HCT116 (cell line): ENCODE measurements around the gene SLC30A4. TPM values are rescaled to one million over a fixed set of nuclear protein-coding genes. Genes with fewer than 3 reads are reported as not detected.

ENCODE experiments used
- ATAC-seq: fragments of 200-7000 bp; cut with Tn5 transposase; 2 replicates; pipeline ENCODE4 v1.9.1; 2020; ENCODE audit warnings: mild to moderate bottlenecking, moderate library complexity
- BruUV-seq: library from RNA; stranded (reverse); fragments of 400-500 nt; replicated peaks from 2 replicates; lab custom pipeline; 2021; lab: Mats Ljungman, UMichigan
- CTCF ChIA-PET: fragments of 300-600 bp; sonication (Branson Sonifier 250); formaldehyde crosslinking; loops from one replicate; lab custom pipeline; 2021; ENCODE audit warnings: antibody characterized with exemption; lab: Charles Lee
- POLR2A ChIA-PET: fragments of 300-600, 350-600 bp; sonication (Branson Sonifier 250); formaldehyde crosslinking; loops from one replicate; lab custom pipeline; 2021; ENCODE audit warnings: antibody characterized with exemption; lab: Charles Lee
- RAD21 ChIA-PET, 2 experiments: fragments of 300-600 bp; sonication (Branson Sonifier 250); formaldehyde crosslinking; loops; one replicate each; lab custom pipeline; 2023; ENCODE audit warnings: low total read pairs in 2 of 2; ENCODE audit not compliant: uncharacterized antibody in 2 of 2, unreplicated experiment in 2 of 2, low non-redundant PET in 1 of 2; lab: Charles Lee
- DNase-seq: peaks from one replicate; pipeline ENCODE4 v3.0.0-alpha.2; 2010; ENCODE audit warnings: low read depth, low spot score
- H2AFZ ChIP-seq: fragments of 200-600 bp; shearing (Covaris generic), sonication (generic); 2 replicates; pipeline ENCODE4 v1.6.1; 2017; ENCODE audit warnings: low read depth, mixed run types, mixed read lengths, antibody characterized with exemption, low read length; ENCODE audit not compliant: poor library complexity, severe bottlenecking
- H3K27ac ChIP-seq: 2 replicates; pipeline ENCODE4 v1.5.1; 2012; ENCODE audit warnings: low read depth, low read length
- H3K27me3 ChIP-seq: fragments of 200-600 bp; sonication (generic); 2 replicates; pipeline ENCODE4 v1.6.1; 2016; ENCODE audit warnings: mixed run types, low read length, mixed read lengths; ENCODE audit not compliant: insufficient read depth
- H3K36me3 ChIP-seq, 2 experiments: fragments of 200-500 bp in 1 of 2; fragments of 200-600 bp in 1 of 2; sonication (Bioruptor generic) in 1 of 2; sonication (generic) in 1 of 2; 2 replicates each; pipeline versions ENCODE4 v1.5.1 to v1.6.1; 2014 to 2016; ENCODE audit warnings: low read length in 2 of 2, inconsistent platforms in 1 of 2, mixed read lengths in 1 of 2, mixed run types in 1 of 2; ENCODE audit not compliant: insufficient read depth in 2 of 2, control insufficient read depth in 1 of 2
- H3K4me1 ChIP-seq, 2 experiments: fragments of 200-600 bp in 1 of 2; sonication (generic) in 1 of 2; 2 replicates each; pipeline versions ENCODE4 v1.5.1 to v1.6.1; 2012 to 2017; ENCODE audit warnings: low read length in 2 of 2, inconsistent platforms in 1 of 2, mild to moderate bottlenecking in 1 of 2, mixed read lengths in 1 of 2, mixed run types in 1 of 2, moderate library complexity in 1 of 2; ENCODE audit not compliant: insufficient read depth in 2 of 2, control insufficient read depth in 1 of 2
- H3K4me2 ChIP-seq: fragments of 200-600 bp; sonication (generic); 2 replicates; pipeline ENCODE4 v1.6.1; 2017; ENCODE audit warnings: mixed run types, low read length, mixed read lengths
- H3K4me3 ChIP-seq, 2 experiments: fragments of 200-600 bp in 1 of 2; sonication (generic) in 1 of 2; replicated peaks in 1 of 2; 2 replicates each; pipeline ENCODE4 v1.5.1; 2011 to 2016; ENCODE audit warnings: low read length in 2 of 2, control low read depth in 1 of 2, low read depth in 1 of 2, mild to moderate bottlenecking in 1 of 2, mixed read lengths in 1 of 2, mixed run types in 1 of 2
- H3K79me2 ChIP-seq: fragments of 200-600 bp; sonication (generic); 2 replicates; pipeline ENCODE4 v1.6.1; 2017; ENCODE audit warnings: mild to moderate bottlenecking, mixed run types, low read length, moderate library complexity, mixed read lengths; ENCODE audit not compliant: insufficient read depth
- H3K9ac ChIP-seq: fragments of 200-600 bp; sonication (generic); 2 replicates; pipeline ENCODE4 v1.6.1; 2016; ENCODE audit warnings: low read length, mixed read lengths
- H3K9me2 ChIP-seq: fragments of 200-600 bp; sonication (generic), shearing (Covaris generic); 2 replicates; pipeline ENCODE4 v1.6.1; 2017; ENCODE audit warnings: mixed run types, mild to moderate bottlenecking, moderate library complexity; ENCODE audit not compliant: insufficient read depth
- H3K9me3 ChIP-seq, 2 experiments: fragments of 200-500 bp in 1 of 2; fragments of 200-600 bp in 1 of 2; sonication (Bioruptor generic) in 1 of 2; sonication (generic) in 1 of 2; 2 replicates each; pipeline ENCODE4 v1.6.1; 2014 to 2017; ENCODE audit warnings: low read length in 2 of 2, mixed read lengths in 2 of 2, inconsistent platforms in 1 of 2, low read depth in 1 of 2, mild to moderate bottlenecking in 1 of 2, mixed run types in 1 of 2, moderate library complexity in 1 of 2; ENCODE audit not compliant: control insufficient read depth in 1 of 2, insufficient read depth in 1 of 2
- H4K20me1 ChIP-seq: fragments of 200-600 bp; sonication (generic), shearing (Covaris generic); 2 replicates; pipeline ENCODE4 v1.6.1; 2017; ENCODE audit warnings: mixed run types, mild to moderate bottlenecking, moderate library complexity; ENCODE audit not compliant: insufficient read depth
- CBX3 ChIP-seq: IDR thresholded peaks from 2 replicates; pipeline ENCODE4 v1.6.1; 2012; ENCODE audit warnings: low read depth
- ELF1 ChIP-seq: IDR thresholded peaks from 2 replicates; pipeline ENCODE4 v1.6.1; 2012; ENCODE audit warnings: low read depth, borderline replicate concordance
- EZH2 ChIP-seq: fragments of 200-600 bp; sonication (generic); IDR thresholded peaks from 2 replicates; pipeline ENCODE4 v1.6.1; 2017; ENCODE audit warnings: antibody characterized with exemption, mixed run types
- POLR2A ChIP-seq: IDR thresholded peaks from 2 replicates; pipeline ENCODE4 v1.7.0; 2011; ENCODE audit warnings: borderline replicate concordance; ENCODE audit not compliant: insufficient read depth, insufficient read length; ENCODE audit errors: extremely low read depth
- POLR2AphosphoS5 ChIP-seq: IDR thresholded peaks from 2 replicates; pipeline ENCODE4 v1.6.1; 2011; ENCODE audit warnings: mild to moderate bottlenecking, low read depth, low read length, moderate library complexity
- SP1 ChIP-seq: IDR thresholded peaks from 2 replicates; pipeline ENCODE4 v1.6.1; 2012; ENCODE audit warnings: low read depth
- SRF ChIP-seq: IDR thresholded peaks from 2 replicates; pipeline ENCODE4 v1.6.1; 2012; ENCODE audit warnings: low read depth
- ZBTB33 ChIP-seq: IDR thresholded peaks from 2 replicates; pipeline ENCODE4 v1.6.1; 2011; ENCODE audit warnings: mild to moderate bottlenecking, low read length, moderate library complexity; ENCODE audit not compliant: insufficient replicate concordance; ENCODE audit errors: extremely low read depth
- ZFX ChIP-seq: fragments of 450-650 bp; IDR thresholded peaks from 2 replicates; pipeline ENCODE4 v1.6.1; 2017
- ZNF274 ChIP-seq: fragments of 200-500 bp; sonication (Bioruptor generic); IDR thresholded peaks from 2 replicates; pipeline ENCODE4 v1.6.1; 2014; ENCODE audit warnings: mild to moderate bottlenecking, low read depth, low read length, inconsistent platforms
- intact Hi-C: fragments of 100-400 bp; cut with micrococcal nuclease; formaldehyde crosslinking; loops from 2 replicates; pipeline ENCODE4 v1.10.0; 2022
- total RNA-seq: library from RNA; stranded (reverse); gene quantifications from one replicate; pipeline ENCODE4 v1.2.1, GENCODE V29; 2021; ENCODE audit not compliant: unreplicated experiment
- TF ChIP-seq, protein P1 (sequence below), 3 experiments: fragments of 200-600 bp in 1 of 3; sonication (generic) in 1 of 3; IDR thresholded peaks in 2 of 3; conservative IDR thresholded peaks in 1 of 3; 2 replicates each; pipeline ENCODE4 v1.5.1; 2012 to 2017; ENCODE audit warnings: low read depth in 2 of 3, low read length in 2 of 3, antibody characterized with exemption in 1 of 3, borderline replicate concordance in 1 of 3, control low read depth in 1 of 3, mild to moderate bottlenecking in 1 of 3, mixed read lengths in 1 of 3, mixed run types in 1 of 3, moderate library complexity in 1 of 3; ENCODE audit not compliant: insufficient read depth in 1 of 3

The SLC30A4 gene
- total RNA-seq, 1 experiment from 2014 or later = 2.7 TPM

- CTCF ChIA-PET = interaction anchor here (1.5 kb wide), 1 partner anchor 378 kb away, joined by 3 read pairs; no protein-coding TSS in a partner anchor
- no peak overlapping the region for H2AFZ ChIP-seq
- intact Hi-C loops = no loop called here
- DNase-seq (no peak), ATAC-seq (no peak)
- H3K4me2 ChIP-seq = no peak overlapping the region
- RAD21 ChIA-PET = no interaction called here
- no peaks in the 10 kb centered on the region for H3K27me3 ChIP-seq
- TF ChIP-seq CBX3 (no peak), ZNF274 (no peak), ZFX (no peak), EZH2 (no peak), POLR2A (no peak), POLR2AphosphoS5 (no peak), ELF1 (no peak), SRF (no peak), SP1 (no peak), ZBTB33 (no peak)
- TF ChIP-seq, protein P1, sequence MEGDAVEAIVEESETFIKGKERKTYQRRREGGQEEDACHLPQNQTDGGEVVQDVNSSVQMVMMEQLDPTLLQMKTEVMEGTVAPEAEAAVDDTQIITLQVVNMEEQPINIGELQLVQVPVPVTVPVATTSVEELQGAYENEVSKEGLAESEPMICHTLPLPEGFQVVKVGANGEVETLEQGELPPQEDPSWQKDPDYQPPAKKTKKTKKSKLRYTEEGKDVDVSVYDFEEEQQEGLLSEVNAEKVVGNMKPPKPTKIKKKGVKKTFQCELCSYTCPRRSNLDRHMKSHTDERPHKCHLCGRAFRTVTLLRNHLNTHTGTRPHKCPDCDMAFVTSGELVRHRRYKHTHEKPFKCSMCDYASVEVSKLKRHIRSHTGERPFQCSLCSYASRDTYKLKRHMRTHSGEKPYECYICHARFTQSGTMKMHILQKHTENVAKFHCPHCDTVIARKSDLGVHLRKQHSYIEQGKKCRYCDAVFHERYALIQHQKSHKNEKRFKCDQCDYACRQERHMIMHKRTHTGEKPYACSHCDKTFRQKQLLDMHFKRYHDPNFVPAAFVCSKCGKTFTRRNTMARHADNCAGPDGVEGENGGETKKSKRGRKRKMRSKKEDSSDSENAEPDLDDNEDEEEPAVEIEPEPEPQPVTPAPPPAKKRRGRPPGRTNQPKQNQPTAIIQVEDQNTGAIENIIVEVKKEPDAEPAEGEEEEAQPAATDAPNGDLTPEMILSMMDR (IDR thresholded peaks at IDR 0.05 in 2 of 3, conservative IDR thresholded peaks at IDR 0.05 in 1 of 3; ENCODE audit: borderline replicate concordance in 1 of 3, insufficient read depth in 1 of 3, low read depth in 2 of 3, low read length in 2 of 3) = no peak
- H3K9me3 ChIP-seq = no peaks in the 10 kb centered on the region
- POLR2A ChIA-PET = no interaction called here
- H3K4me1 ChIP-seq = no peaks in the 10 kb centered on the region
- H3K9me2 ChIP-seq = no peaks in the 10 kb centered on the region
- no TSS peak for BruUV-seq
- no peak overlapping the region for H3K9ac ChIP-seq
- H3K79me2 ChIP-seq = no peaks in the 10 kb centered on the region
- no peak overlapping the region for H3K27ac ChIP-seq
- H4K20me1 ChIP-seq = no peaks in the 10 kb centered on the region
- H3K36me3 ChIP-seq = no peaks in the 10 kb centered on the region
- no peak overlapping the region for H3K4me3 ChIP-seq
Measured at GRCh38 chr15:45496658-45497057, 25.9 kb downstream of the SLC30A4 start.
